EL (cell line): ENCODE measurements around the gene SCARB1.

Experiments
- DNase-seq: peaks from one replicate; pipeline ENCODE4 v3.0.0-alpha.2; 2016

Gene SCARB1

DNA sequence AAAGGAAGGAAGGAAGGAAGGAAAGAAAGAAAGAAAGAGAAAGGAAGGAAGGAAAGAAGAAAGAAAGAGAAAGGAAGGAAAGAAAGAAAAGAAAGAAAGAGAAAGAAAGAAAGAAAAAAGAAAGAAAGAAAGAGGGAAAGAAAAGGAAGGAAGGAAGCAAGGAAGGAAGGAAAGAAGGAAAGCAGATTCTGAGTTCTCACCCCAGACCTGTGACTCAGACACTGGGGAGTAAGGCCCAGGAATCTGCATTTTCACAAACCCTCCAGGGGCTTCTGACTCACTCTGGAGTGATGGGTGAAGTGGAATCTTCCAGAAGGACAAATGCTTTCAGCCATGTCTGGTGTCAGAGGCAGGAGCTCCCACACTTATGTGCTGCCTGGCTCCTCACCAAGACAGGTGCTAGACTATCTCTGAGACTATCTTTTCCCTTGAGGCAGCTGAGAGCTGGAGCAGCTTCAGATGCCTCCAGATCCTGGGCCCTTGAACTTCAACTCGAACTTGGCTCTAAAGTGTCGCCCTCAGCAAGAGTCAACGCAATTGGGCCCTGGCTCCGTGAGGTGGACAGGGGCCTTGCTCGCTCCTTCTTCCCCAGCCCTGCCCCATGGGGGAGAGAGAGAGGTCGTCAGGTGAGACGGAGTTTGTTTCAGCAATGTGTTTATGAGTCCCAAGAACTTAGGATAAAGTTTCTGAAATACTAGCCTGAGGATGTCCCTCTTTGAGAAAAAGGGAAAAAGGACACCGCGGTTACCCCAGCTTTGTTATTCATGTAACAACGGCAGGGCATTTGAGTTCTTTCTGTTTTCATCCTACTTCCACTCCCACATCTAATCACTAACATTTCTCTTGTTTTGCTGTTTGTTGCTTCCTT lies 19.8 kb upstream of the SCARB1 start:
- DNase-seq, result peak; percentile 11

GRCh38 chr12:124881123-124881522 lies 17.5 kb upstream of the SCARB1 start:
- no peak for DNase-seq

- peak; percentile 63 for DNase-seq
These were observed 16.7 kb upstream of the SCARB1 start for GRCh38 chr12:124880335-124880734.

- no peak for DNase-seq
These were observed 15.3 kb upstream of the SCARB1 start for GRCh38 chr12:124878795-124879516.

- DNase-seq, result no peak
These were observed 13.8 kb upstream of the SCARB1 start for GRCh38 chr12:124877423-124877822.

DNA sequence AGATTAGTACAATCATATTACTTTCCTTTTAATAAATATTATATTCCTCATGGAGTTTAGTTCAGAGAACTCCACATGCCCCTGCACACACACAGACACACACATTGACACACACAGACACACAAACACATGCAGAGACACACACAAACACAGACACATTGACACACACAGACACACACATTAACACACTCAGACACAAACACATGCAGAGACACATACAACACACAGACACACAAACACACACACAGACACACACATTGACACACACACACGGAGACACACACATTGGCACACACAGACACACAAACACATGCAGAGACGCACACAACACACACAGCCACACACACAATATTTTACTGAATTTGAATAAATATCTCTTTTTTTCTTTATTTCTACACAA lies 12.5 kb upstream of the SCARB1 start:
- DNase-seq, result no peak

GRCh38 chr12:124875803-124876132 lies 12.1 kb upstream of the SCARB1 start:
- no peak for DNase-seq

- DNase-seq, result no peak
These were observed 11.5 kb upstream of the SCARB1 start for GRCh38 chr12:124874988-124875802.

- DNase-seq, result no peak
These were observed 10.5 kb upstream of the SCARB1 start for GRCh38 chr12:124874188-124874587.

GRCh38 chr12:124872068-124872719 lies 8.5 kb upstream of the SCARB1 start:
- no peak for DNase-seq

DNA sequence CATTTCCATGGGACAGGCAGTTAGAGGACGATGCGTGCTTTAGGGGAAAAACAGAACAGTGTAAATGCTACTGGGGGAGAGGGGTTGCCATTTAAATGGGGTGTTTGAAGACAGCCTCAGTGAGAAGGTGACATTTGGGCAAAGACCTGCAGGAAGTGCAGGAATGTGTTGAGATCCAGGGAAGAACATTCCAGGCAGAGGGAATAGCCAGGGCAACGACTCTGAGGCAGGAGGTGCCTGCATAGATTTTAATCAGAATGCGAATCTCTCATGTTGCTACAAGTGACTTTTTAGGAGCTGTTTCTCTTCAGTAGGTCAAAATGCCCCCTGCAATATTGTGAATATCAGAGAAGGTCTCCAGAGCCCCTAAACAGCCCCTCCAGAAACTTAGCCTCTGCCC lies 7.6 kb upstream of the SCARB1 start:
- DNase-seq, result no peak

DNA sequence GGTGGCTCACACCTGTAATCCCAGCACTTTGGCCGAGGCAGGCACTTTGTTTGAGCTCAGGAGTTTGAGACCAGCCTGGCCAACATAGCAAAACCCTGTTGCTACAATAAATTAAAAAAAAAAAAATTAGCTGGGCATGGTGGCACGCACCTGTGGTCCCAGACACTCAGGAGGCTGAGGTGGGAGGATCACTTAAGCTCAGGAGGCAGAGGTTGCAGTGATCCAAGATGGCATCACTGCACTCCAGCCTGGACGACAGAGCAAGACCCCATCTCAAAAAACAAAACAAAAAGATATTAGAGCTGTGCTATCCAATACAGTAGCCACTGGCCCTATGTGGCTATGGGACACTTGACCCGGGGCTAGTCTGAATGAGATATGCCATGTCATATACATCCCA lies 6.9 kb upstream of the SCARB1 start:
- DNase-seq, result no peak

GRCh38 chr12:124869059-124869665 lies 5.5 kb upstream of the SCARB1 start:
- DNase-seq, result no peak

DNA sequence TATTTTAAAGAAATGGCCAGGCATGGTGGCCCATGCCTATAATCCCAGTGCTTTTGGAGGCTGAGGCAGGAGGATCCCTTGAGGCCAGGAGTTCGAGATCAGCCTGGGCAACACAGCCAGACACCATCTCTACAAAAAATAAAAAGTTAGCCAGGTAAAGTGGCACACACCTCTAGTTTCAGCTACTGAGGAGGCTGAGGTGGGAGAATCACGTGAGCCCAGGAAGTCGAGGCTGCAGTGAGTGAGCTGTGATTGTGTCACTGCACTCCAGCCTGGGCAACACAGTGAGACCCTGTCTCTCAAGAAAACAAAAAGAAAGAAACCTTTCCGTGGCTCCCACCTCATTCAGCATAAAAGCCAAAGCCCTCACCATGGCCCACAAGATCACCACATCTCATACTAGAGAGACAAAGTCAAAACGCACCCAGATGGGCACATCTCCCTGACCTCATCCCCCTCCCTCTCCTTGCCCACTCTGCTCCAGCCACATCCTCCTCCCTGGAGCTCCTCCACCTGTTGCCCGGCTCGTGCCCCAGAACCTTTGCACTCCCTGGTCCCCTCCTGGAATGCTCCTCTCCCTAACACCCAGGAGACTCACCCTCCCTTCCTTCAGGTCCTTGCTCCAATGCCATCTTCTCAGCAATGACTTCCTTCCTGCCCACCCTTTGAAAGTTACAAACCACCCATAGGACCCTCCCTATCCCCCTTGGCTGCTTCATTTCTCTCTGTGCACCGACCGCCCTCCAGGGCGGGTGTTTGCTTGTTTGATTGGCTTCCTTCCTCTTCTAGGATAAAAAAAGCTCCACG lies 4.8 kb upstream of the SCARB1 start:
- no peak for DNase-seq

GRCh38 chr12:124867401-124867930 lies 3.8 kb upstream of the SCARB1 start:
- DNase-seq, result peak; percentile 33

DNA sequence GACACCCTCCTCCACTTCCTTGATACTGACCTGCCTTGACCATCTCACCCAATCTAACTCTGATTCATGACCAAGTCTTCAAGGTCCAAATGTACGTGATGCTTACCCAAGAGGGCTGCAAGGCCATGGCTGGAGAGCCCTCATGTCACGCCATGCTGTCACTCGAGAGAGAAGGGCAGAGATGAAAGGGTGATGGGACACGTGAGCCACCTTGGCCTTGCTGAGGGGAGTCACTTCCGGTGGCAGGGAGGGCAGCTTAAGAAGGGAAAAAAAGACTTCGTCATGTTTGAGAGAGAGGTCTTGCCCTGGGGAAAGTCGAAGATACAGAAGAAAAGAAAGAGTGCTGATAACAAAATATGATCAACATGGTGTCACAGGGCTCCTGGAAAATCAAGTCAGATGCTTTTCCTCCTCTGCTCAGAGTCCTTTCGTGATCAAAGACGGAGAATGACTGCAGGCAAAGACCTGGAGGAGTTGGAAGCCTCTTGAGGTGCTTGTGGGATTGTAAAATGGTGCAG lies 3.3 kb upstream of the SCARB1 start:
- no peak for DNase-seq

- no peak for DNase-seq
These were observed 2.7 kb upstream of the SCARB1 start for GRCh38 chr12:124866195-124866882.

GRCh38 chr12:124865728-124866127 lies 2.1 kb upstream of the SCARB1 start:
- no peak for DNase-seq

GRCh38 chr12:124864326-124864752 lies 675 bp upstream of the SCARB1 start:
- no peak for DNase-seq

GRCh38 chr12:124862768-124863415 lies 772 bp downstream of the SCARB1 start:
- DNase-seq, result peak; percentile 38
